HL-60 (cell line): ENCODE results near the gene ZNF48.
A peak's percentile ranks its signal among the peaks of the same experiment; 100 is the strongest.

Source experiments
- DNase-seq, 2 experiments: peaks; one replicate each; pipeline ENCODE4 v3.0.0-alpha.2; 2010 to 2020; ENCODE audit warnings: low read depth in 1 of 2, low spot score in 1 of 2
- H3K27ac ChIP-seq: fragments of 250-450 bp; sonication (Bioruptor Pico); replicated peaks from 2 replicates; pipeline ENCODE4 v1.5.1; 2020; ENCODE audit warnings: mild to moderate bottlenecking, moderate library complexity
- H3K27me3 ChIP-seq: fragments of 250-450 bp; sonication (Bioruptor Pico); 2 replicates; pipeline ENCODE4 v1.5.1; 2021; ENCODE audit warnings: mild to moderate bottlenecking, moderate library complexity; ENCODE audit not compliant: insufficient read depth, poor library complexity, severe bottlenecking
- H3K4me3 ChIP-seq: replicated peaks from 2 replicates; pipeline ENCODE4 v1.5.1; 2011; ENCODE audit warnings: mild to moderate bottlenecking, control low read depth, low read length; ENCODE audit not compliant: insufficient read depth
- CTCF ChIP-seq: IDR thresholded peaks from one replicate; pipeline ENCODE4 v1.5.1; 2011; ENCODE audit warnings: low read length, control low read depth, inconsistent platforms; ENCODE audit not compliant: insufficient read depth
- GABPA ChIP-seq: IDR thresholded peaks from 2 replicates; pipeline ENCODE4 v1.6.1; 2012; ENCODE audit warnings: low read depth
- POLR2AphosphoS5 ChIP-seq: IDR thresholded peaks from 2 replicates; pipeline ENCODE4 v1.6.1; 2012; ENCODE audit warnings: low read depth
- REST ChIP-seq: IDR thresholded peaks from 2 replicates; pipeline ENCODE4 v1.6.1; 2012; ENCODE audit warnings: low read depth; ENCODE audit not compliant: insufficient replicate concordance
- SPI1 ChIP-seq: IDR thresholded peaks from 2 replicates; pipeline ENCODE4 v1.6.1; 2012; ENCODE audit warnings: low read depth, mild to moderate bottlenecking, borderline replicate concordance

Gene ZNF48

GRCh38 chr16:30356401-30357084, 38.7 kb upstream of the ZNF48 start:
- peak overlapping the region; percentile 95 for H3K4me3 ChIP-seq
- TF ChIP-seq CTCF (no peak), POLR2AphosphoS5 (no peak; the same call in 1 of the 2 replicates), REST (no peak), SPI1 (no peak), GABPA (no peak)
- DNase-seq: no peak
- H3K27ac ChIP-seq: peak overlapping the region; percentile 94
- H3K27me3 ChIP-seq: no peaks in the 10 kb centered on the region

- Histone ChIP-seq H3K4me3 (no peak overlapping the region), H3K27ac (no peak overlapping the region), H3K27me3 (no peaks in the 10 kb centered on the region)
- 0 out of 2 replicates have a peak, but pooled peaks have one; percentile 17 for TF ChIP-seq POLR2AphosphoS5
- no peak for TF ChIP-seq GABPA
- DNase-seq: no peak
Observed at GRCh38 chr16:30357085-30357714, 38.0 kb upstream of the ZNF48 start.

GRCh38 chr16:30357715-30358576, 37.3 kb upstream of the ZNF48 start:
- TF ChIP-seq REST: no peak
- TF ChIP-seq SPI1: no peak
- TF ChIP-seq CTCF: no peak
- no peak for TF ChIP-seq POLR2AphosphoS5
- TF ChIP-seq GABPA: no peak
- Histone ChIP-seq H3K27ac (no peak overlapping the region), H3K4me3 (no peak overlapping the region), H3K27me3 (no peaks in the 10 kb centered on the region)
- no peak for DNase-seq

GRCh38 chr16:30358577-30358936, 36.7 kb upstream of the ZNF48 start:
- DNase-seq: no peak
- no peak overlapping the region for H3K27ac ChIP-seq
- no peak overlapping the region for H3K4me3 ChIP-seq
- no peaks in the 10 kb centered on the region for H3K27me3 ChIP-seq
- TF ChIP-seq GABPA (no peak), CTCF (no peak), POLR2AphosphoS5 (no peak), REST (no peak), SPI1 (no peak)
